Activated T-cell treated with anti-CD3 and anti-CD28 coated beads for 24 hours (primary cell): ENCODE data around the gene KRT80.

Source experiments
- DNase-seq: peaks from one replicate; pipeline ENCODE4 v3.0.0-alpha.2; 2020; ENCODE audit warnings: low read depth

The KRT80 gene

DNA sequence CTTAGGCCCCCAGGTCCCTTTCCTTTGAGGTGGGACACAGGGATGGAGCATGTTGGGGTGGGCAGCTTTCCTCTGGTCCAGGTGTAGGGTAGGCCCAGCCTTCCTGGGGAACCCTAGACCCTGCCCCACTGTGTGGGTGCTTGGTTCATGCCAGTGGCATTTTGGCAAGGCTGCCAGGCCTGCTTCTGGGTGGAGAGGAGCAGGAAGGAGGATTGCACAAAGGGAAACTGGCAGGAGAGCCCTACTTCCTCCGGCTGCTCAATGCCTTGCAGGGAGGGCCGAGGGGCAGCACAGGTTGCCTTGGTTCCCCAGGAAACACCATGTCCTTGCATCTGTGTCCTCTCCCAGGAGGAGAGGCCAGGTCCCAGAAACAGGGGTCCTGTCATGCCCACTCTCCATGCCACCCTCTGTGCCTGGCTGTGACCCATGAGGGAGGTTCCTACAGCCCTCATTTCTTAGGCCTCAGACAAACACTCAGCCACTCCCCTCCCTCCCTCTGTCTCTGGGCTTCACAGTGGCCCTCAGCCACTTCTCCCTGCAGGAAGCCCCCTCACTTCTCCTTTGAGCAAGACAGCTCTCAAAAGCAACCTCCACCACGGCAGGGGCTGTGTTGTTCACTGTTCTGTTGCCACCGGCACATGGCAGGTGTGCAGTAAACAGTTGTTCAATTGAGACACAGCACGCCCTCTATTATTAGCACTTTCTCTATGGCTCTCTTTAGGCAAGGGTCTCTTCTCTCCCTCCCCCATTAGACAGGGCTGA lies 6.8 kb upstream of the KRT80 start:
- DNase-seq, result no peak

DNA sequence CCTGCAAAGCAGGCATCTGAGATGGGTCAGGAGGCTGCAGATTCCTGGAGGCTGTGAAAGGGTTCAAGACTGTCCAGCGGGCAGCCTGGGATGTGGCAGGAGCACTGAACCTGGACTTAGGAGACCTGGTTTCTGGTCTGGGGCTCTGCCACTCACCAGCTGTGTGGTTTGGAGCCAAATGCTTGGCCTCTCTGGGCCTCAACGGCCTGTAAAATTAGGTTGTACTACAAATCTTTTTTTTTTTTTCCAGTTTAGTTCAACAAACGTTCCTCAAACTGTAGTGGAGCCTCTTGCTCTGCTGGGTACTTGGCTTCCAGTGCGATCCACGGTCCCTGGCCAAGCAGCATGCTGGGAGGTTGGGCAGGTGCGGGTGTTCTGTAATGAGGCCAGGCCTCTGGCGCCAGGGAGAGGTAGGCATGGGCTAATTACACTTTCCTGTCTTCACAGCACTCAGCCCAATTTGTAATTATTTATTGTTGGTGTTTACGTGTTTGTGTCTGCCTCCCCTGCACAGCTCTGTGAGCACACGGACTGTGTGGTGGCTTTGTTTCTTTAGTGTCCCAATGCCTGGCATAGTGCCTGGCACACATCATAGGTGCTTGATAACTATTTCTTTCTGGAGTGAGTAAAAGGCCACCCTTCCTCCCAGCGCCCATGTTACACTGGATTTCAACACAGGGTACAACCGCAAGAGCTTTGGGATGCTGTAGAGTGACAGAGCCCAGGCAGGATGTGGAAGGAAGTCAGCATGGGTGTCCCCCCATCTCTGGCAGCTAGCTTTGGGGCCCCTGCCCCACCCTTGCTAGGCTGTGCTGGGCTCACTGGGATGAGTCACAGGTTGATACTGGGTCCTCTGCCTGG lies 5.8 kb upstream of the KRT80 start:
- no peak for DNase-seq

DNA sequence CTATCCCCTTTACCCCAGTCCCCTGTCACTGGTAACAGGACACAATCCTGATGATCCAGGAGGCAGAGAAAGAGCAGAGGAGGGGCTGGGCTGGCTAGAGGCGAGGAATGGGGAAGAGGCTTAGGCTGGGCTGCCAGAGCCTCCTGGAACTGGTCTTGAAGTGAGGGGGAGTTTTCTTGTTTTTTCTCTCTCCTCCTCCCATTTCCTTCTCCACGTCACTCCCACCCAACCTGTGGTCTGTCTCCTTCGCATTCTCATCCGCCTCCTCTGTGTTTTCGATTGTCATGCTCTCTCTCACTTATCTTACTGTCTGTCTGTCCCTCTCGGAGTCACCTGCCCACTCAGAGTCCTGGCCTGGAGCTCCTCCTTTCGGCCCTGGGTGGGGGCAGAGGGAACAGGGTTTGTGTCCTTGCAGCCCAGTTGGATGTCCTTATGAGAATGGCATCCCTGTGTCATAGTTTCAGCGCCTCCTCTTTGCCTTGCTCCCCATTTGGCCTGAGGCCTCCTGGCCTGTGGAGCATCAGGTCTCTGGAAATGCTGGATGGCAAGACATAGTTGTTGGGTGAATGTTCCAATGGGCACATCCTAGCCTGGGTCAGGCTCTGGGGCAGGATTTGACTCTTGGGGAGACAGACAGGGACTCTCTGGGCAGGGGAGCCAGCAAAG lies 3.4 kb upstream of the KRT80 start:
- no peak for DNase-seq

DNA sequence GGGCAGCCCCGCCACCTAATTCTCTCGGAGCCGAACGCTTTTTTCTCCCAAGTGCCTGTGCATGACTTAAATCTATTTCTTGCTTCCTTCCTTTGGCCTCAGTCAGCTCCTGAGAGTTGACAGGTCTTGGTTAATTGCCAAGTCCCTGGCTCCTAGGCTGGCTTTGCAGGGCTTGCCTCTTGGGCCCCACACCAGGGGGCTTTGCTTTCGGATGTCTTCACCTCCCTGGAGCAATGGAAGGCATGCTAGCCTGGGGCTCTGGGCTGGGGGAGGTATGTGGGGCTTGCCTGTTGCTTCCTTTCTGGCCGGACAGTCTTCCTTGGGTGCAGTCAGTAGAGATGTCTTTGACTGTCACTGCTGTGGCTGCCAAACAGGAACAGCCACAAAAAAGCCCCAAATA lies 2.2 kb upstream of the KRT80 start:
- DNase-seq, result no peak

- no peak for DNase-seq
These were observed 1.7 kb upstream of the KRT80 start for GRCh38 chr12:52193532-52193931.

DNA sequence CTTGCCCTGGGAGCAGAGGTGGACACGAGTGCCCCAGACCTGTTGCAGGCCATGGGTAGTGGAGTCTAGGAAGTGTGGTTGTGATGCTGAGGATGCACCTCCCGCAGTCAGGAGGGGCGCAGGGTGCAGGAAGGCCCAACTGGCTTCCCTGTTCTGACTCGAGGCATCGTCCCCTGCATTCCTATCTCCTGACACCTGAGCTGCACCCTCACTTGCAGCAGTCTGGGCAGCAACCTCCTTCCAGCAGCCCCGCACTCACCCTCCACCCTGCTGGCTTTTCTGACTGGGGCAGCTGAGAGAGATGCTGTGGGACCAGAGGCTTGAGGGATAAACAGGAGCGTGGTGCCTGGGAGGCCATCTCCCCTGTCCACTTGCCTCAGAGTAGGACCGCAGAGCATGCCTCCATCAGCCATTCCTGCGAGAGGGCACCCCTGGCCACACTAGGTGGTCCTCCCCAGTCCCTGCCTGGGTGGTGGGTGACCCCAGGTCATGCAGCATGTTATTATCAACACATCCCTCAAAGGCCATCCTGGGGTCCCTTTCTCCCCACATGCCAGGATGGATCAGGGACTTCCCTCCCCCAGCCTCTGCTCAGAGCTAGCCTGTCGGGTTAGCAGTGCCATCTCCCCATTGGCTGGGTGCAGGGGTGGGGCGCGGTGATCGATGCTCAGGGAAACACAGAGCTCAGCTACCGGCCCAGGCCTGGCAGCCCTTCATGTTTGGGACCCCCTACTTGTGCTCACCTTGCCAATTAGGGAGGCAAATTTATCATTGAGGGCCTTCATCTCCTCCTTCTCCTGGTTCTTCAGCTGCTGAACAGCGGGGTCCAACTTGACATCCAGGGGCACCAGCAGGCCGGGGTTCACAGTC lies 719 bp downstream of the KRT80 start:
- no peak for DNase-seq

GRCh38 chr12:52189376-52190174 lies 2.2 kb downstream of the KRT80 start:
- DNase-seq, result no peak

DNA sequence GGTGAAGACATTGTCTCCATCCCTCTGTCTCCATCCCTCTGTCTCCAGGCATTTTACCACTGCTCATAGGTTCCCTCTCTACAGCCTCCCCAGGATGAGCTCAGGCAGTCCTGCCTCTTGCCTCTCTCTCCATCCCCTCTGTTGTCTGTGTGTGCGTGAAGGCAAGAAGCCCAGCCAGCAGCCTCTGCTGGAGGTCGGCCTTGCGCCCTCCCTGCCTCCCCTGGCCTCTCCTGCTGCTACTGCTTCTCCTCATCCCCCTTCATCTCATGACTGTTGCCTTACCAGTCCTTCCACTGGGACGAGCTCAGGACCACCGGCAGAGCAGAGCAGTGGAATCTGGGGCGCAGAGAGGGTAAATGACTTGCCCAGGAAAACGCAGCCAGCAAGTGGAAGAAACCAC lies 3.2 kb downstream of the KRT80 start:
- DNase-seq, result no peak

- no peak for DNase-seq
These were observed 4.2 kb downstream of the KRT80 start for GRCh38 chr12:52187640-52188039.

DNA sequence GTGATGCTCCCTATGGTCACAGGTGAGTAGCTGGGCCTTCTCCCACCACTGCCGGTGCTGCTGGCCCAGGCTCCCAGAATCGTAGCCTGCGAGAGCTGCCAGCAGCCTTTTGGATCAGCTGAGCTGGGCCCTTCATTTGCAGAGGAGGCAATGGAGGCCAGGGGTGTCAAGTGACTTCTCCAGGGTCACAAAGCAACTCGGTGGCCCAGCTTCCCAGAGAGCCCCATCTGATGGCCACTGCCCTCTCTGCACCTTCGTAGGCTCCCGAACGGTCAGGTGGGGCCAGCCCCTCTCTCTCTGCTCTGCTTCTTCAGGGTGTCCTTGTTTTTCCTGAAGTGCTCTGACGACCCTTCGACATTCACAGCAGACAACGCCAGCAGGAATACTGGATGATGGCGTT lies 4.6 kb downstream of the KRT80 start:
- no peak for DNase-seq

DNA sequence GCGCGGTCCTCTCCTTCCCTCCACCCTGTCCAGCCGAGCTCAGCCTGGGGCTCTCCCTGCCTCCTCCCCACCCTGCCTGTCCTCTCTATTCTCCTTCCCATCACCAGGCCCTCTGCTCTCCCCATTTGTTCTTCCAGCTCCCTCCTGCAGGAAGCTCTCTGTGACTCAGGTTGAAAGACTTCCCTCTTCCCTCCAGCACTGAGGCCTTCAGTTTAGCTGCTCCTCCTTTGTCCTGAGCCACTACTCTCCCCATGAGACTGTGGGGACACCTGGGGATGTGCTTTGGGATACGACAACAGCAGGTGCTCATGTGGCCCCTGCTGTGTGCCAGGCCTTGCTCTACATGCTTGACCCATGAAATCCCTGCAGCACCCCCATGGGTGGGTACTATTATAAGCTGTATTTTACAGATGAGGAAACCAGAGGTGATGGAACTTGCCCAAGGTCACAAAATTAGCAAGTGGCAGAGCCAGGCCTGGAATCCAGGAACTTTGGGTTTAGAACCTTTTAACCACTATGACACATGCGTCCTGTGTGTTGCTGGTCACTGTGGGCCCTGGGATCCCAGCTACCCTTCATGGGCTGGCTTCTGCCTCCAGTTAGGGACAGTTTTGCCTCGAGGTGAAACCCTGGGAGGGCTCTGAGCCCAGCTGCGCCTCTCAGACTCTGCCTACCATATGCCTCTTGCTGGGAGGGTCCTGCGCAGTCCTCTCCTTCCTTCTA lies 5.5 kb downstream of the KRT80 start:
- DNase-seq, result no peak

DNA sequence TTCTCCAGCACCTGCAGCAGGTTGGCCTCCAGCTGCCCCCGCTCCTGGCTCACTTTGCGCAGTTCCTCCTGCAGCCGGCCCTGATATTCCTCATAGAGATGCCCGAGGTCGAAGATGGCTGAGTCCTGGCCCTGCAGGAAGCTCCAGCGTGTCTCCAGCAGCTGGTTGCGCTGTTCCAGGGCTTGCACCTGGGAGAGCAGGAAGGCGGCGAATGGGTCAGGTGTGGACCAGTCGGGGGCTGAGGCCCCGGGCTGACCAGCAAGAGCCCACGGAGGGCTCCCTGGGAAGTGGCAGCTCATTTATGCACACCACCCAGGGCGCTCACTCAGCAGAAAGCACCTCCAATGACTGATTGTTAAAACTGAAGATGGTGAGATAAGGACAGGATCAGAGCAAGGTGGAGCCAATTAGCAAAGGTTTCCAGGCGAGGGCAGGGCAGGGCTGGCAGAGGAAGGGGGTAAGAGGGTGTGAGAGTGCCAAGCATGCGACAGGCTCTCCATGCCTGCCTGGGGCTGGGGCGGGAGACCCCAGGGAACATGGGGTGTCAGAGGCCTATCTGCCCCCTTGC lies 6.3 kb downstream of the KRT80 start:
- no peak for DNase-seq

GRCh38 chr12:52184813-52185212 lies 7.0 kb downstream of the KRT80 start:
- no peak for DNase-seq

GRCh38 chr12:52183971-52184370 lies 7.8 kb downstream of the KRT80 start:
- no peak for DNase-seq

- no peak for DNase-seq
These were observed 8.3 kb downstream of the KRT80 start for GRCh38 chr12:52183544-52183910.

- DNase-seq, result no peak
These were observed 8.8 kb downstream of the KRT80 start for GRCh38 chr12:52182898-52183543.

DNA sequence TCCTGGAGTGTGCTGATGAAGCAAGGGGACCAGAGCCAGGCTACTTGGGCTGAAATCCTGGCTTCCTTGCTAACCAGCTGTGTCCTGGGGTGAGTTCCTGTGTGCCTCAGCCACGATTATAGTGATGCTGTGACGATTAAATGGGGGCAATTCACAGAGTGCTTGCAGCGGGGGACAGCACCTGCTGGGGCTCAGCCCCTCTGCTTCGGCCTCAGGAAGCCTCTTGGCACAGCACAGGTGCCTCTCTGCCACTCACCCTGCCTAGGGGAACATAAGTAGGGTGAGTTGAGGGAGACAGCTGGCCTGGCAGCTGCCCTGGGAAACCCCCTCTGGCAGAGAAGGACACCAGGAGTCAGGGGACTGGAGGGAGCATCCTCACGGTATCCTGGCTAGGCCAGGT lies 9.4 kb downstream of the KRT80 start:
- DNase-seq, result no peak

DNA sequence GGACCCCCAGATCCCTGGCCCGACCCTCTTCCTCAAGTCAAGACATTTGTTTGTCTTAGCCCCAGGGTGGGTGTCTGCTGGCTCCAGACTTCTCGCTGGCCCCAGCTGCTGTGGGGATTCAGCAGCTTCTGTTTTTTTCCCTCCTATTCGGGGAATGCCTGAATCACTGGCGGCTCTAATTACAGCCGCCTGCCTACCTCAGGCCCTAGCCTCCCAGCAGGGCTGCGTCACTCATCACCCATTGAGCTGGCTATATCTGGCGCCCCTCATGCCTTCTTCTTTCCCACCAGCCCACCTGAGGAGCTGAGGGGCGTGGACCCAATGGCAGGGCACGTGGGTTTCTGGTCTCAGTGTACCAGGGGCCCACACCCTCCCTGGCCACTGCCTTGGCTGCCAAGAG lies 10.1 kb downstream of the KRT80 start:
- no peak for DNase-seq

- no peak for DNase-seq
These were observed 10.7 kb downstream of the KRT80 start for GRCh38 chr12:52180971-52181628.
